GM12891 (cell line): ENCODE data around the gene ADAT2.

Experiments used
- DNase-seq: peaks from one replicate; pipeline ENCODE4 v3.0.0; 2011; ENCODE audit warnings: low spot score; ENCODE audit not compliant: insufficient read length
- FAIRE-seq: peaks from 2 replicates; lab custom pipeline; 2011; peaks lifted over from hg19 to GRCh38; lab: Jason Lieb, UNC
- PAX5 ChIP-seq: IDR thresholded peaks from 2 replicates; pipeline ENCODE4 v1.6.1; 2011; ENCODE audit warnings: low read length, moderate library complexity, mild to moderate bottlenecking; ENCODE audit not compliant: insufficient read depth, severe bottlenecking
- POLR2A ChIP-seq: IDR thresholded peaks from 2 replicates; pipeline ENCODE4 v1.6.1; 2011; ENCODE audit warnings: low read depth, low read length, control low read depth
- POLR2AphosphoS5 ChIP-seq: IDR thresholded peaks from 2 replicates; pipeline ENCODE4 v1.6.1; 2011; ENCODE audit warnings: low read depth, low read length, control low read depth
- POU2F2 ChIP-seq: IDR thresholded peaks from 2 replicates; pipeline ENCODE4 v1.6.1; 2011; ENCODE audit warnings: low read depth, mild to moderate bottlenecking, control low read depth, low read length, moderate library complexity
- SPI1 ChIP-seq: IDR thresholded peaks from 2 replicates; pipeline ENCODE4 v1.6.1; 2011; ENCODE audit warnings: low read depth, low read length, control low read depth
- TAF1 ChIP-seq: IDR thresholded peaks from 2 replicates; pipeline ENCODE4 v1.6.1; 2011; ENCODE audit warnings: low read depth, low read length, control low read depth

Gene ADAT2

GRCh38 chr6:143441680-143442545 lies 8.6 kb downstream of the ADAT2 start:
- DNase-seq (no peak), FAIRE-seq (no peak)
- no peak for TF ChIP-seq PAX5
- TF ChIP-seq SPI1 = no peak
- TF ChIP-seq TAF1 = no peak
- no peak for TF ChIP-seq POU2F2
- TF ChIP-seq POLR2AphosphoS5 = no peak
- no peak for TF ChIP-seq POLR2A

- no peak for FAIRE-seq
- DNase-seq = no peak
- TF ChIP-seq PAX5 = no peak
Measured at GRCh38 chr6:143441010-143441409, 9.5 kb downstream of the ADAT2 start.

GRCh38 chr6:143432588-143432987 lies 17.9 kb downstream of the ADAT2 start:
- FAIRE-seq = no peak
- no peak for DNase-seq
- TF ChIP-seq POLR2AphosphoS5 = no peak
- TF ChIP-seq SPI1 = no peak
- TF ChIP-seq TAF1 = no peak
- TF ChIP-seq POLR2A = no peak
- TF ChIP-seq POU2F2 = no peak
- no peak for TF ChIP-seq PAX5

- FAIRE-seq (no peak), DNase-seq (no peak)
- TF ChIP-seq POLR2A (no peak), TAF1 (no peak), POLR2AphosphoS5 (no peak), PAX5 (no peak), SPI1 (no peak), POU2F2 (no peak)
Measured at GRCh38 chr6:143431226-143431625, 19.3 kb downstream of the ADAT2 start.

GRCh38 chr6:143429970-143430369 lies 20.5 kb downstream of the ADAT2 start:
- no peak for DNase-seq
- FAIRE-seq = no peak
- TF ChIP-seq SPI1 = no peak
- TF ChIP-seq POU2F2 = no peak
- TF ChIP-seq POLR2AphosphoS5 = no peak
- TF ChIP-seq PAX5 = no peak
- TF ChIP-seq TAF1 = no peak
- TF ChIP-seq POLR2A = no peak

- peak; percentile 87 for FAIRE-seq
Measured at GRCh38 chr6:143427109-143427817, 23.2 kb downstream of the ADAT2 start.

GRCh38 chr6:143426026-143426425 lies 24.5 kb downstream of the ADAT2 start:
- TF ChIP-seq POLR2AphosphoS5 (no peak), SPI1 (no peak), POLR2A (no peak), POU2F2 (no peak), PAX5 (no peak), TAF1 (no peak)
- DNase-seq (no peak), FAIRE-seq (no peak)

More at GRCh38 chr6:143427109-143427817, 23.2 kb downstream of the ADAT2 start:
- TF ChIP-seq POLR2AphosphoS5 = 0 out of 2 replicates have a peak, but pooled peaks have one; percentile 25
- peak; percentile 7 for TF ChIP-seq PAX5
- no peak for TF ChIP-seq POLR2A
- no peak for TF ChIP-seq SPI1
- TF ChIP-seq TAF1 = no peak
- peak; percentile 77; the same call in 1 of the 2 replicates for TF ChIP-seq POU2F2
- peak; percentile 35 for DNase-seq

GRCh38 chr6:143419526-143419925 lies 31.0 kb downstream of the ADAT2 start:
- FAIRE-seq (no peak), DNase-seq (no peak)
- TF ChIP-seq SPI1 = no peak
- TF ChIP-seq POLR2AphosphoS5 = no peak

GRCh38 chr6:143414769-143415168 lies 35.7 kb downstream of the ADAT2 start:
- no peak for TF ChIP-seq PAX5
- no peak for TF ChIP-seq SPI1
- no peak for FAIRE-seq
- no peak for DNase-seq

GRCh38 chr6:143410859-143411270 lies 39.6 kb downstream of the ADAT2 start:
- TF ChIP-seq SPI1 (no peak), POU2F2 (no peak), POLR2A (no peak), POLR2AphosphoS5 (no peak), PAX5 (no peak), TAF1 (no peak)
- no peak for DNase-seq
- FAIRE-seq = no peak

GRCh38 chr6:143408787-143409162 lies 41.7 kb downstream of the ADAT2 start:
- no peak for DNase-seq
- no peak for FAIRE-seq
- TF ChIP-seq POLR2AphosphoS5 (no peak), SPI1 (no peak), PAX5 (no peak)
